HG03103 (cell line): Measurements from ENCODE around the gene KIF2B.
"Not testable (repeated sequence)": the region's sequence is repeated elsewhere in the genome, so short reads cannot be mapped to it uniquely, and the experiment has no call there.

Experiments
- ATAC-seq: cut with Tn5 transposase; IDR thresholded peaks from one replicate; pipeline ENCODE4 v1.9.1; 2021; ENCODE audit warnings: low read depth; ENCODE audit not compliant: unreplicated experiment

The KIF2B gene, protein sequence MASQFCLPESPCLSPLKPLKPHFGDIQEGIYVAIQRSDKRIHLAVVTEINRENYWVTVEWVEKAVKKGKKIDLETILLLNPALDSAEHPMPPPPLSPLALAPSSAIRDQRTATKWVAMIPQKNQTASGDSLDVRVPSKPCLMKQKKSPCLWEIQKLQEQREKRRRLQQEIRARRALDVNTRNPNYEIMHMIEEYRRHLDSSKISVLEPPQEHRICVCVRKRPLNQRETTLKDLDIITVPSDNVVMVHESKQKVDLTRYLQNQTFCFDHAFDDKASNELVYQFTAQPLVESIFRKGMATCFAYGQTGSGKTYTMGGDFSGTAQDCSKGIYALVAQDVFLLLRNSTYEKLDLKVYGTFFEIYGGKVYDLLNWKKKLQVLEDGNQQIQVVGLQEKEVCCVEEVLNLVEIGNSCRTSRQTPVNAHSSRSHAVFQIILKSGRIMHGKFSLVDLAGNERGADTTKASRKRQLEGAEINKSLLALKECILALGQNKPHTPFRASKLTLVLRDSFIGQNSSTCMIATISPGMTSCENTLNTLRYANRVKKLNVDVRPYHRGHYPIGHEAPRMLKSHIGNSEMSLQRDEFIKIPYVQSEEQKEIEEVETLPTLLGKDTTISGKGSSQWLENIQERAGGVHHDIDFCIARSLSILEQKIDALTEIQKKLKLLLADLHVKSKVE

DNA sequence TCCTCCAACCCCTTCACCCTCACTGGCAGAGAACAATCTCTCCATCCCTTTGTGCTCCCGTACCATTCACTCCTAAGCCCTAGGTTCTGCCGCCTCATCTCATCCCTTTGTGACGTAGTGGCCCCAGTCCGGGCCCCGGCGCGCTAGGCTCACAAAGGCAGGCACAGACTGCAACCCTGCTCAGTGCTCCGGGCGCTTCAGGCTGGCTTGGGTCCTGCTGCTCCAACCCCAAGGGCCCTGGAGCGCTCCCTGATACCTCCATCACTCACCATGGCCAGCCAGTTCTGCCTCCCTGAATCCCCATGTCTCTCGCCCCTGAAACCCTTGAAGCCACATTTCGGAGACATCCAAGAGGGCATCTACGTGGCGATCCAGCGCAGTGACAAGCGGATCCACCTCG is at the start of gene KIF2B:
TSS of gene KIF2B (plus strand) at position 164 of the 400 bp plus-strand sequence. CDS start at position 271, 107 bp downstream.
- no peak for ATAC-seq

DNA sequence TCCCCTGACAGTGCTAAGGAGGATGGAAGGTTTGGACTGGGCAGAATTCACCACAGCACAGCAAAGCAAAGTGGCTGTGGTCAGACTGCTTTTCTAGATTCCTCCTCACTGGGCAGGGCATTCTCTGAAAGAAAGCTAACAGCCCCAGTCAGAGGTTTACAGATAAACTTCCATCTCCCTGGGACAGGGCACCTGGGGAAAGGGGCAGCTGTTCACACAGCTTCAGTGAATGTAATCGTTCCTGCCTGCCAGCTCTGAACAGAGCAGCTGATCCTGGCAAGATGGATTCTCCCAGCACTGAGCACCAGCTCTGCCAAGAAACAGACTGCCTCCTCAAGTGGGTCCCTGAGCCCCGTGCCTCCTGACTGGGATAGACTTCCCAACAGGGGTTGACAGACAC is 42.4 kb upstream of the KIF2B start:
- no peak for ATAC-seq

DNA sequence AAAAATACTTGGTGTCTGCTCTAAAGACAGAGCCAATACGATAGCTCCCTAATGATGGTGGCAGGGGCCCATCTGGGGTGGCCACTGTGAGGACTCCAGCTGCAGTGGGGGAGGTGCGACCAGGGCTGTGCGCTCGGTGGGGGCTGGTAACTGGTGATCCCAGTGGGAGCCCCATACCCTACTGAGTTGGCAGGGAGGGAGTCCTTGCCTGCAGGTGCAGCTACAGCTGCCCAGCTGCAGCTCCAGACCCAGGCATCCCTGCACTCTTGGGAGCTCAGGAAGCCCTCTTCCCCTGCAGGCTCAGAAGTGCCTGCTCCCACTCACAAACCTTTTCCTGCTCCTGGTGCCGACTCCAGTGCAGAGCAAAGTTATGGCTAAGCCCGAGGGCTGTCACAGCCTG is 31.2 kb upstream of the KIF2B start:
- no peak for ATAC-seq

DNA sequence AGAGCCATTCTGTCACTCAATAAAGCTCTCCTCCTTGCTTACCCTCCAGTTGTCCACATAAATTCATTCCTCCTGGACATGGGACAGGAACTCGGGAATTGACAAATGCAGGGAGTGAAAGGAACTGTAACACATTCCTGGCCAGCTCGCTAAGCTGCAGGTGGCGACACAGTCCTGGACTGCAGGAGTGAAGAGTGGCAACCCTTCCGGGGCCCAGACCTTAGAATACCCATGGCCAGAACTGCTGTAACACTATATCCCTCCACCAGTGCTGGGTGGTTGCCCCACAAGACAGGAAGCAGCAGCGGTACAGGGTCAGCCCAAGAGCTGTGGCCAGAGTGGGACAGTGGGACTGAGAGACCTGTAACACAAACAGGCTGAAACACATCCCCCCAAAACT is 30.3 kb upstream of the KIF2B start:
- no peak for ATAC-seq

DNA sequence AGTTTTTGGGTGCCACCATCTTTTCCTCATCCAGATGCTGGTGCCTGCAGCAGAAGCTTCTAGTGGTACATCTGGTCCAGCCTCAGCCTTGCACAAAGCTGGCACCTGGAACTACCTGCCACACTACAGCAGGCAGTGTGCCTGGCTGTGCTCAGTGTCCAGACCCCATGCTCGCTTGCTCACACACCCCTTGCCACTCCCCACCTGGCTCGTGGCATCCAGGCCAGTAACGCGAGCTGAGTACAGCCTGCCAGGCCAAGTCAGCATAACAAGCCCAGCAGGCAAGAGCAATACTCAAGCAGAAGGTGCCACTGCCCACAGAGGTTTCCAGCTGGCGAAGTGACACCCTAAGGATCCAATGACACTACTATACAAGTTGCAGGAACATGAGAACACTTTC is 29.7 kb upstream of the KIF2B start:
- ATAC-seq, result no peak

DNA sequence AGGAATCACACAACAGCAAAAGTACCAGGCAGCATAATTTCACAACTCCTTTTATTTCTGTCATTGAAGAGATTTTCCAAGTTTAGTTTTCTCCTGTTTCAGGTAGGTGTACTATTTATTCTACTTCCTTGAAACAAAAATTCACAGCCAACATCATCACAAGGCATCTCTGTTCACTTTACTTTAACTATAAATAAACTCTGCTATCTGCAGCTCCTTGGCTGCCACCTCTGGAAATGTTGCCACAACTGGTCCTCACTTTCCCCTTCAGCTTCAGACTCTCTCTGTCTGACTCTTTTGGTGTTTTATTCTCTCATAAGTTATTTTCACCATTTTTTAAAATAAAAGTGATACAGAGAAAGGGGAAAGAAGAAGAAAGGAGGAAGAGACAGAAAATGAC is 27.9 kb upstream of the KIF2B start:
- ATAC-seq, result no peak

DNA sequence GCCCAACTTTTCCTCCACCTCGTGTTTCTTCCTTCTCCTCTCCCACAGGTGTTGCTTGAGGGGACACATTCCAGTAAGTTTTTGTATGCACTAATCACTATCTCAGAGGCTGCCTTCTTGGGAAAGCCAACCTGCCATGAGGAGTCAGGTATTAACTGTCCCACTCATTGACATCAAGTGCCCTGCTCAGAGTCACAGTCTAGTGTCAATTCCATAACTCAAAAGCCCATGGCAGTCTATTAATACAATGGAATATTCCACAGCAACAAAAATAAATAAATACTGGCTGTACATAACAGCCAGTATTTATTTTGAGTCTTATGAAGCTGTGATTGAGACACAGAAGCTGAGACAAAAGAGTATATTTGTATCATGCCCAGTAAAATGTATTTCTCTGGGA is 26.1 kb upstream of the KIF2B start:
- ATAC-seq, result no peak

DNA sequence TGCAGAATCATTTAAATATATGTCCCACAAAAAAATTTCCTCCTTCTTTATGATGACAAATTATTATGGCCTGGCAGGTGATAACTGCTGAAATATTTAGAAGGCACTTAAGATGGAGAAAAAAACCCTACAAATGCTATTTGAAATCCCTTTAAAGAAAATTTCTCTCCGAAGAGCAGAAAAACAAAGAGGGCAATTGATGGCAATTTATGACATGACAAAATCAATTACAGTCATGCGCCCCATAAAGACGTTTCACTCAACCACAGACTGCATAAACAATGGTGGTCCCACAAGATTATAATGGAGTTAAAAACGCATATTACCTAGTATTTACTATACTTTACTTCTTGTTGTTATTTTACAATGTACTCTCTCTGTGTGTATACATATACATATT is 25.2 kb upstream of the KIF2B start:
- no peak for ATAC-seq

DNA sequence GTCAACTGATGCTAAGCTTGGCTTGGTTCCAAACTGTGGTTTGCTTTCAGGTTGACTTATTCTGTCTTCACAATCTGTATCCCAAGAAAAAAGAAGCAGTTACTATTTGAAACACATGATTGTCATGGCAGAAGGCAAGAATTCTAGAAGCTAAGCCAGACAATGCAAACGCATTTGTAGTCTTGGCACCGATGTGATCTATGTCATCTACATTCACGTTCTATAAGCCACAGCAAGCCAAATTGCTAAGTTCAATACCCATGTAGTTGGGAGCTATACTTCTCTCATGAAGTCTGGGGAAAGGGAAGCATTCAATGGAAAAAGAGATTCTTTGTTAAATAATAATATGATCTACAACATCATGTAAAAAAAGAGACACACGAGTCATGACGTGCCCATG is 18.3 kb upstream of the KIF2B start:
- no peak for ATAC-seq

DNA sequence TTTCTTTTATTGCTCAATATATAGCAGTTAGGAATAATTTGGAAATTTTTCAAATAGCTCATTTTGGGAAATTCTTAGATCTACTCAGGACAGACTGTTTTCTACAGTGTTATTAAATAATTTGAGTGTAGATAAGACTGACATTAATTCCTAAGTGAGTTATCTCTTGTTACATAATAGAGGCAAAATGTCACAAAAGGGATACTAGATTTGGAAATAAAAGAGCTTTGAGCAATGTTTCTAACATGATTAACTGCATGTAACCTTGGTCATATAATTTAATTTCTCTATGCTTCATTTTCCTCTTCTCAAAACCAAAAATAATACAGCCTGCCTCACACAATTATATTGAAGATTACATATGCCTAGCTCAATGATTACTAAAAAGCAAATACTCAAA is 16.3 kb upstream of the KIF2B start:
- ATAC-seq, result no peak

DNA sequence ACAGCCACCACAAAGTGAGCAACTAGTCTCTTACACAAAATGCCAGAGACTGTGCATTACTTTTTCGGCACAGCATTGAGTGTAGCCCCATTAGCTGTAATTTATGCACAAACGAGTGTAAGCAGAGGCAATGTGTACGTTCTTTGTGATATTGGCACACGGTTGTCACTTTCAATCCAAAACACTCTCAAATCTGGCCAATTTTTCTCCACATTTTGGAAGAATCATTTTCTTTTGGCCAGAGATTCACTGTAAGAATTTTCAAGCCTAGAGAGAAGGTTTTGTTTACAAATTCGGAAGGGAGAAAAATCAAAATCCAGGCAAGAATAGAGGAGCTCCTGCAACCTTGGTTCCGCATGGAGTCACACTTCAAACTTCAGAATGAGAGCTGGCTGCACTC is 15.4 kb upstream of the KIF2B start:
- ATAC-seq, result no peak

DNA sequence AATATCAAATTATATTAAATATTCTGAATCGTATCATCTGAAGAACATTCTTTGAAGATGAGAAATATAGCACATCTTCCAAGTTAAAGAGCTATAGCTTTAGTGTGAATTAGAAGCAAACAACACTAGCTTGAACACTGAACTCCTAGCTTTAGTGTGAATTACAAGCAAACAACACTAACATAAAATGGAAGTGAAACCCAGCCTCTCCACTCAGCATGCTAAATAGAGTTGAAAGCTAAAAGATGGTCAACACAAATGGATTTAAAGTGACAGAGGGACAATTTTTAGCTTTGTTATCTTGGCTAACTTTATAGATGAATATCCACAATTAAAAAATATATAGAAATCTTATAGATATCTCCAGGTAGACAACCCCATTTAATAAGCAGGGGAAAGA is 4.5 kb upstream of the KIF2B start:
- no peak for ATAC-seq

DNA sequence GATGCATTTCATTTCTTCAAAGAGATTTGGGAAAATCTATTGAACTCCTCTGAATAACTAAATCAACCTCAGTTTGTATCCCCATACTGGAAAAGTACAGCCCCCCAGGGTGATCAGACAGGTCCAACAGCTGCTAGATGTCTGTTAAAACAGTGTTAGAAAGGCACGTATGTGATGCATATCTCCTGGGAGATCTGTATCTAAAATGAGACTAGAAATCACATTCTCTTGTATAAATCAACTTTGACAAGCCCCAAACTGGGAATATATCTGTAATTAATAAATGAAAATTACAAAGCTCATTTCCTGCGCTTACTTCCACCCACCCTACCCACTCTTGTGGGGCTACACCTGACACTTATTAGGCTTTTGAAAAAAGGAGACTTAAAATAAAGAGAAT is 3.8 kb upstream of the KIF2B start:
- no peak for ATAC-seq

DNA sequence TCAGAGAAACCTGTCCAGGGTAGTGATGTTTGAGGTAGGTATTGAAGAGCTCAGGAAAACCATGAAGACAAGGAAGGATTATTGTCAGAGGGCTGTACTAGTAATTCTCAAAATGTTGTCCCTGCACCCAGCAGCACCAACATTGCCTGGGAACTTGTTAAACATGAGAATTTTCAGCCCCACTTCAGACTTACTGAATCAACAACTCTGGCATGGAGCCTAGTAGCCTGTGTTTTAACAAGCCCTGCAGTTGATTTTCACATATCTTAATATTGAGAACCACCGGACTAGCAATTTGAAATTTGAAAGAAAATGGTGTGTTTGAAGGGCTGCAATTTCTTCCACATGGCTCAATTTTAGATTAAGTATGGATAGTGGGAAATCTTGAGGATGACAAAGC is 2.8 kb upstream of the KIF2B start:
- ATAC-seq, result no peak

DNA sequence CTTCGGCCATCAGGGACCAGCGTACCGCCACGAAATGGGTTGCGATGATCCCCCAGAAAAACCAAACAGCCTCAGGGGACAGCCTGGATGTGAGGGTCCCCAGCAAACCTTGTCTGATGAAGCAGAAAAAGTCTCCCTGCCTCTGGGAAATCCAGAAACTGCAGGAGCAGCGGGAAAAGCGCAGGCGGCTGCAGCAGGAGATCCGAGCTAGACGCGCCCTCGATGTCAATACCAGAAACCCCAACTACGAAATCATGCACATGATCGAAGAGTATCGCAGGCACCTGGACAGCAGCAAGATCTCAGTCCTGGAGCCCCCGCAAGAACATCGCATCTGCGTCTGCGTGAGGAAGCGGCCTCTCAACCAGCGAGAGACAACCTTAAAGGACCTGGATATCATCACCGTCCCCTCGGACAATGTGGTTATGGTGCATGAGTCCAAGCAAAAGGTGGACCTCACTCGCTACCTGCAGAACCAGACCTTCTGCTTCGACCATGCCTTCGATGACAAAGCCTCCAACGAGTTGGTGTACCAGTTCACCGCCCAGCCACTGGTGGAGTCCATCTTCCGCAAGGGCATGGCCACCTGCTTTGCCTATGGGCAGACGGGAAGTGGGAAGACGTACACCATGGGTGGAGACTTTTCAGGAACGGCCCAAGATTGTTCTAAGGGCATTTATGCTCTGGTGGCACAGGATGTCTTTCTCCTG is 769 bp downstream of the KIF2B start:
- ATAC-seq, result no peak

DNA sequence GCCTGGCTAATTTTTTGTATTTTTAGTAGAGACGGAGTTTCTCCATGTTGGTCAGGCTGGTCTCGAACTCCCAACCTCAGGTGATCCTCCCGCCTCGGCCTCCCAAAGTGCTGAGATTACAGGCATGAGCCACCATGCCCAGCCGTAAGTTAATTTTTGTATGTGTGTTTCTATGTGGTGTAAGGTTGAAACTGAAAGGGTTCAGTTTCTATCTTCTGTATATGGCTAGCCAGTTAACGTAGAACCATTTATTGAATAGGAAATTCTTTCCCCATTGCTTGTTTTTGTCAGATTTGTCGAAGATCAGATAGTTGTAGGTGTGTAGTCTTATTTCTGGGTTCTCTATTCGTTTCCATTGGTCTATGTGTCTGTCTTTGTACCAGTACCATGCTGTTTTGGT is 12.0 kb downstream of the KIF2B start:
- ATAC-seq, result not testable (repeated sequence)

DNA sequence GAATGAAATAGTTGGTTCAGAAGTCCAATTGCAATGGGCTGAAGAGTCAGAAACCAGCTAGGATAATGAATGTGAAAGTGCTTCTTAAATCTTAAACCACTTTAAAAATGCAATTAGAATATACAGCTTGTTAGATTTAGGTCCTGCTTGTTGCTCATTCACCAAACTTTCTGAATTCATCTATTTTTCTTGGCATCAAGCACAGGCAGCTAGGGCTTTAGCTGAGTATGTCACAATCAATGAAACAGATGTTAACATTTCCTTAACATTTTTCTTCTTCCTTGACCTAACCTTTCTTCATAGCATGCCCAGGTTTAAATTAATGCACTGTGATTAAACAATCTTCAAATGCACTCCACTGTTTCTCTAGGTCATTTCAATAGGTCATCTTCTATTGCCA is 14.4 kb downstream of the KIF2B start:
- no peak for ATAC-seq

DNA sequence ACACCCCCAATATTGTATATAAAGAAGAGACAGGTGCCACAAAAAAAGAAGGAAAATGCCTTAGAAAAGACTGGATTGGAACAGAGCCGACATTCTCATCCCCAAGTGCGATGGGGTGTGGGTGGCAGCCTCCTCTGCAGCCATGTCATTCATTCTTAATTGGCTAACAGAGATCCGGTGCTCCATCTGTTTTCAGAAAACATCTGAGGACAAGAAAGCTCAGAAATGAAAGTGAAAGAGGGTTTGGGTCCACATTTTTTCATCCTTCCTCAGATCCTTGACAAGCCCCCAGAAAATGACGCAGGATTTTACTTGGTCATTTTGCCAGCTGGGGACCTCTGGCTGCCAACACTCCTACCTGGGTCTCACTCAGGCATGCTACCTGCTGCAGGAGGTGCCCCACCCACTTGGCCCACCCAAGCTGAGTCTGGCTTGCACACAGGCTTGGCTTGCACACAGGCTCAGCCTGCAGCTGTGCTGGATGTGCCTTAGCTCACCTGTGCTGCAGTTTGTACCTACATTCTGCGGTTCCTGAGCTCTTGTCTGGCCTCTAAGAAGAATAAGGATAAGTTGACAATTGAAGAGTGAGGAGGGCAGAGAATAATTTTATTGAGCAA is 21.9 kb downstream of the KIF2B start:
- ATAC-seq, result no peak

DNA sequence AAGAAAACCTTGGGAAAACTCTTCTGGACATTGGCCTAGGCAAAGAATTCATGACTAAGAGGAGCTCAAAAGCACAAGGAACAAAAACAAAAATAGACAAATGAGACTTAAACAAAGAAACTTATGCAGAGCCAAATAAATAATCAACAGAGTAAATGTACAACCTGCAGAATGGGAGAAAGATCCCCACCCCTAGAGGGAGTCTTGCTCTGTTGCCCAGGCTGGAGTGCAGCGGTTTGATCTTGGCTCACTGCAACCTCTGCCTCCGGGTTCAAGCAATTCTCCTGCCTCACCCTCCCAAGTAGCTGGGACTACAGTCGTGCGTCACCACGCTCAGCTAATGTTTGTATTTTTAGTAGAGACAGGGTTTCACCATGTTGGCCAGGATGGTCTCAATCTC is 48.4 kb downstream of the KIF2B start:
- ATAC-seq, result not testable (repeated sequence)
